Measurements from ENCODE around the gene AFDN. TPM values are rescaled to one million over a fixed set of nuclear protein-coding genes. Genes with fewer than 3 reads are reported as not detected.

AFDN gene
- total RNA-seq, 1 donor from 2014 or later = 98.2 TPM

GRCh38 chr6:167794161-167795157, 32.3 kb upstream of the AFDN start:
- DNase-seq (ENCODE audit: low read depth in 2 of 2) = no peak

GRCh38 chr6:167795321-167795811, 31.3 kb upstream of the AFDN start:
- no peak for DNase-seq (ENCODE audit: low read depth in 2 of 2)

GRCh38 chr6:167795874-167796191, 30.9 kb upstream of the AFDN start:
- DNase-seq (ENCODE audit: low read depth in 2 of 2) = no peak

GRCh38 chr6:167796192-167796981, 30.3 kb upstream of the AFDN start:
- DNase-seq (ENCODE audit: low read depth in 2 of 2) = peak in 1 of 2 donors; percentile 40

- no peak for DNase-seq (ENCODE audit: low read depth in 2 of 2)
These were observed 29.7 kb upstream of the AFDN start for GRCh38 chr6:167797011-167797471.

GRCh38 chr6:167797476-167798265, 29.0 kb upstream of the AFDN start:
- DNase-seq (ENCODE audit: low read depth in 2 of 2) = no peak

- DNase-seq (ENCODE audit: low read depth in 2 of 2) = no peak
These were observed 28.3 kb upstream of the AFDN start for GRCh38 chr6:167798453-167798852.

GRCh38 chr6:167799033-167799821, 27.5 kb upstream of the AFDN start:
- DNase-seq (ENCODE audit: low read depth in 2 of 2) = peak; percentile 73 to 91

- no peak for DNase-seq (ENCODE audit: low read depth in 2 of 2)
These were observed 26.2 kb upstream of the AFDN start for GRCh38 chr6:167800549-167800948.

GRCh38 chr6:167801263-167801662, 25.4 kb upstream of the AFDN start:
- DNase-seq (ENCODE audit: low read depth in 2 of 2) = no peak

GRCh38 chr6:167802339-167802738, 24.4 kb upstream of the AFDN start:
- DNase-seq (ENCODE audit: low read depth in 2 of 2) = no peak

- DNase-seq (ENCODE audit: low read depth in 2 of 2) = no peak
These were observed 22.9 kb upstream of the AFDN start for GRCh38 chr6:167803816-167804215.

- no peak for DNase-seq (ENCODE audit: low read depth in 2 of 2)
These were observed 22.3 kb upstream of the AFDN start for GRCh38 chr6:167804281-167805013.

- DNase-seq (ENCODE audit: low read depth in 2 of 2) = no peak
These were observed 21.2 kb upstream of the AFDN start for GRCh38 chr6:167805349-167806060.

- no peak for DNase-seq (ENCODE audit: low read depth in 2 of 2)
These were observed 20.5 kb upstream of the AFDN start for GRCh38 chr6:167806061-167806700.

GRCh38 chr6:167807200-167807599, 19.5 kb upstream of the AFDN start:
- no peak for DNase-seq (ENCODE audit: low read depth in 2 of 2)

- DNase-seq (ENCODE audit: low read depth in 2 of 2) = no peak
These were observed 19.0 kb upstream of the AFDN start for GRCh38 chr6:167807756-167808155.

- peak in 1 of 2 donors; percentile 71 for DNase-seq (ENCODE audit: low read depth in 2 of 2)
These were observed 15.7 kb upstream of the AFDN start for GRCh38 chr6:167811040-167811439.
